WTC11 (cell line): ENCODE data around the gene REPS2. TPM values are rescaled to one million over a fixed set of nuclear protein-coding genes. Genes with fewer than 3 reads are reported as not detected.

Experiments used
- ATAC-seq: fragments of 200-7000 bp; cut with Tn5 transposase; 2 replicates; pipeline ENCODE4 v1.10.0; 2021; ENCODE audit warnings: mild to moderate bottlenecking, moderate library complexity
- CTCF ChIA-PET: fragments of 300-600 bp; sonication (Branson Sonifier 250); formaldehyde crosslinking; loops from one replicate; lab custom pipeline; 2021; ENCODE audit warnings: antibody characterized with exemption; lab: Charles Lee
- POLR2A ChIA-PET: fragments of 350-600 bp; sonication (Branson Sonifier 250); formaldehyde crosslinking; loops from one replicate; lab custom pipeline; 2021; ENCODE audit warnings: antibody characterized with exemption; lab: Charles Lee
- DNase-seq: peaks from one replicate; pipeline ENCODE4 v3.0.0; 2021; ENCODE audit warnings: low spot score
- H3K27ac Mint-ChIP-seq: 2 replicates; pipeline ENCODE4 v1.8.0; 2021; ENCODE audit warnings: mixed read lengths
- H3K27me3 Mint-ChIP-seq: 2 replicates; pipeline ENCODE4 v1.8.0; 2021; ENCODE audit warnings: low read depth, mild to moderate bottlenecking, moderate library complexity, mixed read lengths
- H3K36me3 Mint-ChIP-seq: 2 replicates; pipeline ENCODE4 v1.8.0; 2021; ENCODE audit warnings: mixed read lengths
- H3K4me1 Mint-ChIP-seq: 2 replicates; pipeline ENCODE4 v1.8.0; 2022; ENCODE audit warnings: mixed read lengths
- H3K4me3 Mint-ChIP-seq: 2 replicates; pipeline ENCODE4 v1.8.0; 2021; ENCODE audit warnings: mild to moderate bottlenecking, moderate library complexity, mixed read lengths
- H3K9me3 Mint-ChIP-seq: 2 replicates; pipeline ENCODE4 v1.8.0; 2021; ENCODE audit warnings: mixed read lengths
- AR ChIP-seq: fragments of 250-450 bp; sonication (Bioruptor Pico); IDR thresholded peaks from 2 replicates; pipeline ENCODE4 v1.9.0; 2021; ENCODE audit warnings: mild to moderate bottlenecking
- CREM ChIP-seq: sonication (generic); formaldehyde crosslinking; IDR thresholded peaks from 2 replicates; pipeline ENCODE4 v1.8.1; 2022; ENCODE audit warnings: mild to moderate bottlenecking, missing genetic modification reagents, moderate library complexity
- ELF4 ChIP-seq: sonication (generic); formaldehyde crosslinking; IDR thresholded peaks from 2 replicates; pipeline ENCODE4 v1.8.1; 2022; ENCODE audit warnings: low read depth, mild to moderate bottlenecking, moderate library complexity, missing genetic modification reagents
- EMX1 ChIP-seq: fragments of 250-450 bp; sonication (Bioruptor Pico); IDR thresholded peaks from 2 replicates; pipeline ENCODE4 v1.8.0; 2021; ENCODE audit warnings: mild to moderate bottlenecking
- ERG ChIP-seq: fragments of 250-450 bp; sonication (Bioruptor Pico); IDR thresholded peaks from 2 replicates; pipeline ENCODE4 v1.8.0; 2021; ENCODE audit warnings: mild to moderate bottlenecking
- ETV6 ChIP-seq: sonication (generic); formaldehyde crosslinking; IDR thresholded peaks from 2 replicates; pipeline ENCODE4 v1.8.1; 2022; ENCODE audit warnings: mild to moderate bottlenecking, missing genetic modification reagents
- GTF2I ChIP-seq: fragments of 250-450 bp; sonication (Bioruptor Pico); conservative IDR thresholded peaks from 2 replicates; pipeline ENCODE4 v1.4.0; 2021; ENCODE audit warnings: mild to moderate bottlenecking
- HMGA2 ChIP-seq: fragments of 250-450 bp; sonication (Bioruptor Pico); IDR thresholded peaks from 2 replicates; pipeline ENCODE4 v1.4.0; 2021; ENCODE audit warnings: mild to moderate bottlenecking, moderate library complexity
- KAT7 ChIP-seq: sonication (generic); formaldehyde crosslinking; IDR thresholded peaks from 2 replicates; pipeline ENCODE4 v1.8.1; 2023; ENCODE audit warnings: missing genetic modification reagents, mild to moderate bottlenecking, borderline replicate concordance
- MAX ChIP-seq: sonication (generic); formaldehyde crosslinking; IDR thresholded peaks from 2 replicates; pipeline ENCODE4 v1.8.0; 2022; ENCODE audit warnings: mild to moderate bottlenecking, missing genetic modification reagents
- MLX ChIP-seq: sonication (generic); formaldehyde crosslinking; IDR thresholded peaks from 2 replicates; pipeline ENCODE4 v1.8.1; 2023; ENCODE audit warnings: mild to moderate bottlenecking, missing genetic modification reagents, moderate library complexity
- NFATC4 ChIP-seq: fragments of 250-450 bp; sonication (Bioruptor Pico); IDR thresholded peaks from 2 replicates; pipeline ENCODE4 v1.9.0; 2021; ENCODE audit warnings: mild to moderate bottlenecking
- NFE2L1 ChIP-seq: sonication (generic); formaldehyde crosslinking; IDR thresholded peaks from 2 replicates; pipeline ENCODE4 v1.8.1; 2023; ENCODE audit warnings: missing genetic modification reagents
- NFYB ChIP-seq: sonication (generic); formaldehyde crosslinking; conservative IDR thresholded peaks from 2 replicates; pipeline ENCODE4 v1.8.0; 2022; ENCODE audit warnings: low read depth, missing genetic modification reagents
- PREB ChIP-seq: sonication (generic); formaldehyde crosslinking; IDR thresholded peaks from 2 replicates; pipeline ENCODE4 v1.8.1; 2022; ENCODE audit warnings: mild to moderate bottlenecking, missing genetic modification reagents, moderate library complexity, borderline replicate concordance
- RELA ChIP-seq: sonication (generic); formaldehyde crosslinking; IDR thresholded peaks from 2 replicates; pipeline ENCODE4 v1.8.1; 2022; ENCODE audit warnings: missing genetic modification reagents, mild to moderate bottlenecking, borderline replicate concordance
- SP1 ChIP-seq: sonication (generic); formaldehyde crosslinking; conservative IDR thresholded peaks from 2 replicates; pipeline ENCODE4 v1.8.1; 2022; ENCODE audit warnings: missing genetic modification reagents
- TCF7 ChIP-seq: sonication (generic); formaldehyde crosslinking; IDR thresholded peaks from 2 replicates; pipeline ENCODE4 v1.8.0; 2022; ENCODE audit warnings: mild to moderate bottlenecking, low read depth, missing genetic modification reagents, moderate library complexity
- USF2 ChIP-seq: sonication (generic); formaldehyde crosslinking; IDR thresholded peaks from 2 replicates; pipeline ENCODE4 v1.8.1; 2023; ENCODE audit warnings: mild to moderate bottlenecking, missing genetic modification reagents, moderate library complexity
- ZBTB21 ChIP-seq: sonication (generic); formaldehyde crosslinking; IDR thresholded peaks from 2 replicates; pipeline ENCODE4 v1.8.1; 2023; ENCODE audit warnings: mild to moderate bottlenecking, missing genetic modification reagents, borderline replicate concordance
- ZNF121 ChIP-seq: sonication (generic); formaldehyde crosslinking; IDR thresholded peaks from 2 replicates; pipeline ENCODE4 v1.8.0; 2023; ENCODE audit warnings: missing genetic modification reagents
- ZNF423 ChIP-seq: fragments of 250-450 bp; sonication (Bioruptor Pico); IDR thresholded peaks from 2 replicates; pipeline ENCODE4 v2.1.2; 2022; ENCODE audit warnings: mild to moderate bottlenecking, moderate library complexity
- ZNF671 ChIP-seq: fragments of 250-450 bp; sonication (Bioruptor Pico); IDR thresholded peaks from 2 replicates; pipeline ENCODE4 v1.8.0; 2021; ENCODE audit warnings: mild to moderate bottlenecking
- ZSCAN18 ChIP-seq: fragments of 250-450 bp; sonication (Bioruptor Pico); IDR thresholded peaks from 2 replicates; pipeline ENCODE4 v2.1.2; 2022; ENCODE audit warnings: mild to moderate bottlenecking, moderate library complexity
- total RNA-seq: library from RNA; stranded (reverse); gene quantifications from 3 replicates; pipeline ENCODE4 v1.2.3, GENCODE V29; 2021

REPS2 gene
- total RNA-seq, 1 experiment from 2014 or later: 2.2 TPM

- TF ChIP-seq ZSCAN18 (CRISPR knock-in tag) (no peak), GTF2I (CRISPR knock-in tag) (no peak)
Observed at GRCh38 chrX:17038277-17038676, 91.8 kb downstream of the REPS2 start (continued).

GRCh38 chrX:17038681-17039161 is 92.3 kb downstream of the REPS2 start:
- no peak overlapping the region for H3K27ac Mint-ChIP-seq
- no peak for TF ChIP-seq AR (CRISPR knock-in tag)
- no peak for TF ChIP-seq ZNF423 (CRISPR knock-in tag)
- no peak for TF ChIP-seq SP1 (CRISPR knock-in tag)
- TF ChIP-seq MLX (CRISPR knock-in tag): no peak
- TF ChIP-seq ZNF671 (CRISPR knock-in tag): no peak
- TF ChIP-seq MAX (CRISPR knock-in tag): no peak
- TF ChIP-seq NFYB: no peak
- TF ChIP-seq HMGA2: no peak
- no peak for TF ChIP-seq RELA
- no peak for TF ChIP-seq ZNF121 (CRISPR knock-in tag)
- TF ChIP-seq ZBTB21 (CRISPR knock-in tag): no peak
- no peak for TF ChIP-seq CREM
- no peak for TF ChIP-seq ELF4 (CRISPR knock-in tag)
- TF ChIP-seq, all 79 proteins: peak for 0
- Mint-ChIP-seq H3K36me3 (no peaks in the 10 kb centered on the region), H3K4me3 (no peak overlapping the region), H3K4me1 (no peaks in the 10 kb centered on the region), H3K9me3 (no peaks in the 10 kb centered on the region), H3K27me3 (no peaks in the 10 kb centered on the region)
- DNase-seq: no peak
- ATAC-seq: no peak
- POLR2A ChIA-PET: no interaction called here
- CTCF ChIA-PET: interaction anchor here (0.9 to 1.4 kb wide), 3 partner anchors 8 to 146 kb away, joined by 3 to 7 read pairs (median 5); no protein-coding TSS in a partner anchor

- Mint-ChIP-seq H3K4me3 (no peak overlapping the region), H3K27me3 (no peaks in the 10 kb centered on the region), H3K27ac (no peak overlapping the region), H3K9me3 (no peaks in the 10 kb centered on the region), H3K4me1 (no peaks in the 10 kb centered on the region), H3K36me3 (no peaks in the 10 kb centered on the region)
- ChIA-PET POLR2A (no interaction called here), CTCF (interaction anchor here (1.0 kb wide), 1 partner anchor 157 kb away, joined by 3 read pairs; no protein-coding TSS in a partner anchor)
- DNase-seq (no peak), ATAC-seq (no peak)
- TF ChIP-seq NFE2L1 (CRISPR knock-in tag) (no peak), ERG (CRISPR knock-in tag) (no peak), USF2 (CRISPR knock-in tag) (no peak), ETV6 (CRISPR knock-in tag) (no peak), PREB (CRISPR knock-in tag) (no peak), KAT7 (CRISPR knock-in tag) (no peak), ZSCAN18 (CRISPR knock-in tag) (no peak), TCF7 (no peak), ZNF121 (CRISPR knock-in tag) (no peak), ZNF423 (CRISPR knock-in tag) (no peak), NFATC4 (CRISPR knock-in tag) (no peak), EMX1 (CRISPR knock-in tag) (no peak), GTF2I (CRISPR knock-in tag) (no peak)
Observed at GRCh38 chrX:17039826-17040225, 93.4 kb downstream of the REPS2 start.
